Inflammatory macrophage treated with lipopolysaccharide for 1 hour (primary cell): ENCODE results near the gene FSTL3.
A peak's percentile ranks its signal among the peaks of the same experiment; 100 is the strongest.
"Not testable (repeated sequence)": the region's sequence is repeated elsewhere in the genome, so short reads cannot be mapped to it uniquely, and the experiment has no call there.

Experiments
- DNase-seq, 2 donors: peaks; one replicate each; pipeline ENCODE4 v3.0.0-alpha.2; 2020 to 2022

FSTL3 gene

GRCh38 chr19:682678-683320 lies 6.6 kb downstream of the FSTL3 start:
- DNase-seq, result no peak

DNA sequence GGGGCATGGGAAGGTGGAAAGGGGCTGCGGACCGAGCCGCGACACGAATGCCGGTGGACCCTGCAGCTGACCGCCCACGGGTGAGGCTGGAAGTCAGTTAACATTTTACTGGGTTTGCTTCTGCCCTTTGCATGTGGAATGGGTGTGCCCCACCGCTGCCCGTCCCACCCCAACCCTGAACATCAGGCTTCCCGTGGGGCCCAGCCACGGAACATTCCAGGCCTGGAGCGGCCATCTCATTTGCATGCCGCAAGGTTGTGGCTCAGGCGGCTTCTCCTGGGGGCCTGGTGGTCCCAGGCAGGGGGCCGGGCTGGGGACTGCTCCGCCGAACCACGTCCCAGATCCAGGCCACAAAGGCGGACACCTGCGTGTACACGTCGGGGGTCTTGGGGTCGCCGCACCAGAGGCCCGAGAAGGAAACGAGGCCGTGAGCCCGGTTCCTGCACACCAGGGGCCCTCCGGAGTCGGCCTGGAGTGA lies 9.3 kb downstream of the FSTL3 start:
- no peak for DNase-seq

GRCh38 chr19:686589-687297 lies 10.6 kb downstream of the FSTL3 start:
- DNase-seq, result no peak

DNA sequence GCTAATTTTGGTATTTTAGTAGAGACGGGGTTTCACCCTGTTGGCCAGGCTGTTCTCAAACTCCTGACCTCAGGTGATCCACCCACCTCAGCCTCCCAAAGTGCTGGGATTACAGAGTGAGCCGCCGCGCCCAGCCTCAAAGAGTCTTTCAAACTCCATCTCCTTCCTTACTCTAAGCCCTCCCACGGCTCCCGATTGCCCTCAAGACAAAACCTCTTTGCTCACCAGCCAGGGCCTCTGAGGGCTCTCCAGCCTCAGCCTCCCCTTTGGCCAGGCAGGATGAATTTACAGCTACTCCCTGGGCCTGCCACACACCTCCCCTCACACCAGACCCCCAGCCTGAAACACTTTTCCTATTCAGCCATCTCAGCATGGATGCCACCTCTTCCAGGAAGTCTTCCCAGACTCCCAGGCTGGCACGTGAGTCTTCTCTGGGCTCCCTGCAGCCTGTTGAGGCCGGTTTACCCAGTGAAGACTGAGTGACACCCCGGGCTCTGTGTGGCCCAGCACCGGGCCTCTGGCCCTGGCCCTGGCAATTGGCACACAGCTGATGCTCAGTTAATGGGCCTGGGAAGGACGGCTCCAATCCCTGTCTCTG lies 11.5 kb downstream of the FSTL3 start:
- no peak for DNase-seq

DNA sequence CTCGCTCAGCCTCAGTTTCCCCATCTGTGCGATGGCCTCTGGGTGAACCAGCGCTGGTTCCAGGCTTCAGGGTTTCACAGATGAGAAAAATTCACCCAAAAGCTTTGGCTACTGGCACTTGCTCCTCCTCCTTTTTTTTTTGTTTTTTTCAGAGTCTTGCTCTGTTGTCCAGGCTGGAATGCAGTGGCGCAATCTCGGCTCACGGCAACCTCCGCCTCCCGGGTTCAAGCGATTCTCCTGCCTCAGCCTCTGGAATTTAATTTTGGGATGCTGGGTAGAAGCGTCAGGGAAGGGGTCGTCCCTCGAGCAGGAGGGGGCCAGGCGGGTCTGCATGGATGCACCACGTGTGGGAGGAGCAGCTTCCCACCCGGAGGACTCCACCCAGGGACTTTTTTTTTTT lies 12.0 kb downstream of the FSTL3 start:
- DNase-seq, result no peak

- no peak for DNase-seq
Observed at GRCh38 chr19:688992-689391, 12.8 kb downstream of the FSTL3 start.

DNA sequence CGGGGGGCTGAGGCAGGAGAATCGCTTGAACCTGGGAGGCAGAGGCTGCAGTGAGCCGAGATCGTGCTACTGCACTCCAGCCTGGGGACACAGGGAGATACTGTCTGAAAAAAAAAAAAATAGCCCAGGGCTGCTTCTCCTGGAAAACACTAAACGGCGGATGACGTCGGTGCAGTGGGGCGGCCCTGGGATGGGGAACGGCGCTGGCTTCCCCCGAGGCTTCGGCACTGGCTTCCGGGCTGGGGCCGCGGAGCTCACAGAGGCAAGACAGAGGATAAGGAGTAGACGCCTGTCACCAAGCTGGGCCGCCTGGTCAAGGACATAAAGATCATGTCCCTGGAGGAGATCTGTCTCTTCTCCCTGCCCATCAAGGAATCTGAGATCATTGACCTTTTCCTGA lies 14.0 kb downstream of the FSTL3 start:
- DNase-seq, result no peak

DNA sequence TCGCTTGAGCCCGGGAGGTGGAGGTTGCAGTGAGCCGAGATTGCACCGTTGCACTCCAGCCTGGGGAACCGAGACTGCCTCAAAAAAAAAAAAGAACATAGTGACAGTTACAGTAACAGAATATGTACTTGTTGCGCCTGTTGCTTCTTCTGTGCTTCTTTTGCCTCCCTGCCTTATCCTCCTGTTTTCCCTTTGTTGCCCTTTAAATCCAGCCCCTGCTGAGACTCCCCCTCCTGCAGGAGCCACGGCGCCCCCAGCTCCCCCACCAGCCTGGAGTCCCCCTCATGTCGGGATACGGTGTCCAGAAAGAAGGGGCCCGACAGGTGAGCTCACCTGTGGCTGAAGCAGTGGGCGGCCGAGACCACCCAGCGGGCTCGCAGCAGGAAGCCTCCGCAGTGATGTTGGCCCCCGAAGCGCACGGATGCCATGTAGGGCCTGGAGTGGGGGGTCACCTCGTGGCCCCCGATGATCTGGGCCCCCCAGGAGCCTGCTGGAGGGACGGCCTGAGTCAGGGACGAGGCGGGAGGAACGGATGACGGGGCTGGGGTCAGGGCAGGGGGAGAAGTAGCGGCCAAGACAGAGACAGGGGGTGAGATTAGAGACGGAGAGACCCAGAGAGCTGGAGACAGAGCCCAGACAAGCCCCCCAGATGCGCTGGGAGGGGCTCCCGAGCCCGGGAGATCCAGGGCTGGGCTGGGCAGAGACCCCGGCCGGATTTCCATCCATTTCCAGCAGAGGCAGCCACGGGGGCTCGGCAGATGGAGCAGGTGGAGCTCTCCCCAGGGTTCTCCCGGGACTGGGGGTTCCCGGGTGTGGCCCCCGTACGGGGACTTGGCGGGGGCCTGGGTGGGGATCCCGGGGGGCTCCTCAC lies 18.5 kb downstream of the FSTL3 start:
- no peak for DNase-seq

DNA sequence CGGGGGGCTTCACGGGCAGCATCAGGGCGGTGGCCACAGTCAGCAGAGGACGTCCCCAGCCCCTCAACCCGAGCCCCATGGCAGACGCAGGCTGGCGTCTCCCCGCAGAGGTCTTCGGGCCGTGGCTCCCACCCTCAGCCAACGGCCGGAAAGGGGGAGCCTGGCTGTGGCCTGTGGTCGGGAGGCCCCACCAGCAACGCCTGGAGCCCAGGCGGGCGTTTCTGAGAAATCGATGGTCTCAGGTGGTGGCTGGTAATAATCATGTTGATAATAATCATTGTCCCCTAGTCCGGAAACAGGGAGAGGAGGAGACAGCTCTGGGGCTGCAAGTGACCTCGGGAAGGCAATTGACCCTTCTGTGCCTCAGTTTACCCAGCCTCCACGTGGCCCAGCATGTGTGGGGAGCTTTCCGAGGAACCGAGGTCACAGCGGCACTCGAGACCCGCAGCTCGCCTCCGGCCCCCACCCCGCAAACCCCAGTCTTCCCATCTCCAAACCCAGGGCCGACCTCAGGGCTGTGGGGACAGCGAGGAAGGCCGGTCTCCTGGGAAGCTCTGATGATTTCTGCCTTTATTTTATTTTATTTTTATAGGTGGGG lies 19.3 kb downstream of the FSTL3 start, which contains the start of gene PRSS57:
PRSS57 (minus strand) TSS at position 101 of the 598 bp plus-strand sequence; CDS start at position 79, 22 bp downstream.
- DNase-seq, result no peak

DNA sequence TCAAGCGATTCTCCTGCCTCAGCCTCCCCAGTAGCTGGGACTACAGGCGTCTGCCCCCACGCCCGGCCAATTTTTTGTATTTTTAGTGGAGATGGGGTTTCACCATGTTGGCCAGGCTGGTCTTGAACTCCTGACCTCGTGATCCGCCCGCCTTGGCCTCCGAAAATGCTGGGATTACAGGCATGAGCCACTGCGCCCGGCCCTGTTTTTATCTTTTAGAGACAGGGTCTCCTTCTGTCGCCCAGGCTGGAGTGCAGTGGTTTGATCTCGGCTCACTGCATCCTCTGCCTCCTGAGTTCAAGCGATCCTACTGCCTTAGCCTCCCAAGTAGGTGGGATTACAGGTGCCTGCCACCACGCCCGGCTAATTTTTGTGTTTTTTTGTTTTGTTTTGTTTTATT lies 22.3 kb downstream of the FSTL3 start:
- not testable (repeated sequence) for DNase-seq

GRCh38 chr19:699885-700284 lies 23.7 kb downstream of the FSTL3 start:
- not testable (repeated sequence) for DNase-seq

DNA sequence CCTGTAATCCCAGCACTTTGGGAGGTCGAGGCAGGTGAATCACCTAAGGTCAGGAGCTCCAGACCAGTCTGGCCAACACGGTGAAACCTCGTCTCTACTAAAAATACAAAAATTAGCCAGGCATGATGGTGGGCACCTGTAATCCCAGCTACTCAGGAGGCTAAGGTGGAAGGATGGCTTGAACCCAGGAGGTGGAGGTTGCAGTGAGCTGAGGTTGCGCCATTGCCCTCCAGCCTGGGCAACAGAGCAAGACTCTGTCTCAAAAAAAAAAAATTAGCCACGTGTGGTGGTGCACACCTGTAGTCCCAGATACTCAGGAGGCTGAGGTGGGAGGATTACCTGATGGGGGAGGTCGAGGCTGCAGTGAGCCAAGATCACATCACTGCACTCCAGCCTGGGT lies 26.7 kb downstream of the FSTL3 start:
- DNase-seq, result not testable (repeated sequence)

- peak in 1 of 2 donors; percentile 4 for DNase-seq
Observed at GRCh38 chr19:703329-703650, 27.1 kb downstream of the FSTL3 start.

DNA sequence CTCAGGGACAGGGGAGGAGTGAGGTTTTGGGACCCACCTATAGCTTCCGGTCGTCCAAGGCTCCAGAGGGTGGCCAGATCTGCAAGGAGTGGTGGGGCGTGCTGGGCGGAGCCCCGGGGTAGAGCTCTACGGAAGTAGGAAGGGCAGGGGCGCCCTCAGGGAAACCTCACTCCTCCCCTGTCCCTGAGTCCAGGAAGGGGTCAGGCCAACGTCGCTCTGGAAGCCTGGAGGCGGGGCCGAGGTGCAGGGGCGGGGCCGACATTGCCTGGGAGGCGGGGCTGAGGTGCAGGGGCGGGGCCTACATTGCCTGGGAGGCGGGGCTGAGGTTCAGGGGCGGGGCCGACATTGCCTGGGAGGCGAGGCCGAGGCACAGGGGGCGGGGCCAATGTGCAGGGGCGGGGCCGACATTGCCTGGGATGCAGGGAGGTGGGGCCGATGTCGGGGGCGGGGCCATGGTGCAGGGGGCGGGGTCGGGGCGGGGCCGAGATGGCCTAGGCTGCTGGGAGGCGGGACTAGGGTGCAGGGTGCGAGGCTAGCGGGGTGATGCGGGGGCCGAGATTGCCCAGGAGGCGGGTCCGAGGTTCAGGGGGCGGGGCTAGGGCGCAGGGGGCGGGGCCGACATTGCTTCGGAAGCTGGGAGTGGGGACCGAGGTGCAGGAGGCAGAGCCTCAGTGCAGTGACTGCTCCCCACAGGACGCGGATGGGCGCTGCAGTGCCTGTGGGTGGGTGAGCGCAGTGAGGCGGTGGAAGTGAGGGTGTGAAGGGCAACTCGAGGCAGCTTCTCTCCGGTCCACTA lies 27.7 kb downstream of the FSTL3 start:
- peak; percentile 76 to 97 for DNase-seq

DNA sequence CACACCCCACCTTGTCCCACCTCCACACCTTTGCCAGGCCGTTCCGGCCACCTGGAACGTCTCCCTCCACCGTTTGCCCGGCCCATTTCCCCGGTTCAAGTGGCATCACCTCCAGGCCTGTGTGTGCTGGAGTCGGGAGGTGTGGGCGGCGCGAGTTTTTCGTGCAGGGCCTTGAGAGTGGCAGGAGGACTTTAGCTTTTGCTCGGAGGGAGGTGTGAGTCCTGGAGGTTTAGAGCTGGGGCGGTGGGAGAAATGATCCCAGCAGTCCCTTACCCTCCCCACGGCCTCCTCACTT lies 28.2 kb downstream of the FSTL3 start:
- no peak for DNase-seq

GRCh38 chr19:708154-709143 lies 32.3 kb downstream of the FSTL3 start, which contains the start of gene PALM:
Gene PALM, plus strand, starts transcription at chr19:708935. Its CDS starts 212 bp downstream, at chr19:709147.
- DNase-seq, result no peak

DNA sequence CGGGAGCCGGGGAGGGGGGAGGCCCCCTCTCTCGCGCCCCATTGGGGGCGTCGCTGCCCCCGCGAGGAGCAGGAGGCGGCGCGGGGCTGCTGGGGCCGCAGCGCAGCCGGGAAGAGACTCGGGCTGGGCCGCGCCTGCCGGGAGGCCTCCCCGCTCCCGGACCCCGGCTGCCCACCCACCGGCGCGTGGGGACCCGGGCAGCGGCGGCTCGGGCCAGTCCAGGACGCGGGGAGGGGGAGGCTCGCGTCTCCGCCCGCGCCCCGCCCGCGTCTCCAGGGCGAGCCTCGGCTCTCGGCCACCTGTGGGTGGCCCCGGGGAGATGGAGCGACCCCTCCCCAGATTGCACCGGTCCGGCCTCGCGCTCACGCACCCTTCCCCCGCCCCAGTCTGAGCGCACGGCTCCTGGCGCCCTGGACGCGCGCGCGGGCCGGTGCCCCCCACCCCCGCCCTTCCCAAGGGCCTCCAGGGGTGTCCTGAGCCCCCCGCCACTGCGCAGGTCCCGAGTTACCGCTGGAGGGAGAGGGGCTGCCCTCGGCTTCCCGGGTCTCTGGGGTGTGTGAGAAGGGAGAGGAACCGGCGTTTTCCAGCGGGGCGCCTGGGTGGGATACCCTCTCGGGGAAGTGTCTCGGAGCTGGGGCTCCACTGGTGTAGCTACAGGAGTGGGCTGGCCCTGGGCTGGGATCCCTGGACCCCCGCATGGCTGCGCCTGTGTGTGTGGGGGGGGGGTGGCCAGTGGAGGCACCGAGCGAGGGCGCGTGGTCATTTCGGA lies 33.2 kb downstream of the FSTL3 start:
- DNase-seq, result no peak

DNA sequence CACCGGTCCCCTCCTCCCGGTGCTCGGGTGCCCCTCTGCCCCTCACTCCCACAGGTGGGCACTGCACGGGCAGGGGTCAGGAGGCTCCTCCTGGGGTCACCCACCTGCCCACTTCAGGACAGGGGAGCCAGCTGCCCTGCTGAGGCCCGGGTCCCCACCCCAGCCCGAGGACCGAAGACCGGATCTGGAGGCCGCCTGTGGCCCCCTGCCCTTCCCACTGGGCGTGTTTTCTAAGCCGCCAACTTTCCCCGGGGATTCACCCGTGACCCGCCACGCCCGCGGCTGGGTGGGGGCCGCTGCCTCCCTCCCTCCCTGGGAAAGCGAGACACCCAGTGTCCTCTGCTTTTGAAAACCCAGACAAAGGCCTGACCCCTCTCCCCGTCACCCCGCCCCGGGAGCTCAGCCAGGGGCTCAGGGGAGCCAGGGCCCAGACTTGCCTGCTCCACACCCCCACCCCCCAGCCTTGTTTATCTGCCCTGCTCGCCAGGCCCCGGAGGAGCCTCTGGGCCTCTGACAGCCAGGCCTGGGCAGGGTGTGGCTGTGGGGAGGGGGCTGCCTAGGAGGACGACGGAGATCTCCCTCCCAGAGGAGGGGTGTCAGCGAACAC lies 33.9 kb downstream of the FSTL3 start:
- no peak for DNase-seq

DNA sequence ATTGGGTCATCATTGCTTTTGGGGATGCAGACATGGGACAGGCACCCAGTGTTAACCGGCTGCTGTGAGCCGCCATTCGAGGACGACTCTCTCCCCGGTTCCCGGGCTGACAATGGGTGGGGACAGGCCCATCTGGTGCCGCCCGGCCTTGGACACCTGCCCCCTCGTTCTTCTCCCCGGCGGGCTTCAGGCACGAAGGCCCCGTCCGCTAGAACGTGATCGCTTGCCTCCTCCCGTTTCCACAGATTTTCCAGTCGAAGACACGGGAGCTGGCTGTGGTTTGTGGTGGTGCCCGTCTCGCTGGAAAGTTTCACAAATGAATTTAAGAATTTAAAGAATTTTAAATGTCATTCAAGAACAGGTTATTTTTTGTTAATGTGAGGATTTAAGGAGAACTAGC lies 34.6 kb downstream of the FSTL3 start:
- no peak for DNase-seq
